Endothelial cell (in vitro differentiated cells): ENCODE measurements around the gene KIAA1671. TPM values are rescaled to one million over a fixed set of nuclear protein-coding genes. Genes with fewer than 3 reads are reported as not detected.

ENCODE experiments used
- DNase-seq: peaks from one replicate; pipeline ENCODE4 v3.0.0; 2021; ENCODE audit warnings: low spot score
- H3K27ac Mint-ChIP-seq: one replicate; pipeline ENCODE4 v1.8.0; 2021; ENCODE audit warnings: mixed read lengths, inconsistent platforms; ENCODE audit not compliant: unreplicated experiment
- H3K27me3 Mint-ChIP-seq: one replicate; pipeline ENCODE4 v1.8.0; 2021; ENCODE audit warnings: mild to moderate bottlenecking, moderate library complexity, mixed read lengths, inconsistent platforms; ENCODE audit not compliant: unreplicated experiment
- H3K36me3 Mint-ChIP-seq: one replicate; pipeline ENCODE4 v1.8.0; 2021; ENCODE audit warnings: mild to moderate bottlenecking, low read depth, mixed read lengths, inconsistent platforms; ENCODE audit not compliant: unreplicated experiment
- H3K4me1 Mint-ChIP-seq: one replicate; pipeline ENCODE4 v1.8.0; 2021; ENCODE audit warnings: mild to moderate bottlenecking, mixed read lengths, inconsistent platforms; ENCODE audit not compliant: unreplicated experiment
- H3K4me3 Mint-ChIP-seq: one replicate; pipeline ENCODE4 v1.8.0; 2021; ENCODE audit warnings: mild to moderate bottlenecking, mixed read lengths, inconsistent platforms; ENCODE audit not compliant: unreplicated experiment
- H3K9me3 Mint-ChIP-seq: one replicate; pipeline ENCODE4 v1.8.0; 2021; ENCODE audit warnings: mixed read lengths, inconsistent platforms; ENCODE audit not compliant: unreplicated experiment
- total RNA-seq: library from RNA; stranded (reverse); fragmentation: NEBNext Ultra II Directional; extraction: Animal tissue kit (Norgen Biotek cat#: 25700); gene quantifications from one replicate; pipeline ENCODE4 v1.2.1, GENCODE V29; 2021; ENCODE audit not compliant: unreplicated experiment
- TF ChIP-seq, protein P1 (sequence below): fragments of 200-600 bp; sonication (generic); IDR thresholded peaks from one replicate; pipeline ENCODE4 v1.5.0; 2021; ENCODE audit warnings: antibody characterized with exemption; ENCODE audit not compliant: unreplicated experiment

Gene KIAA1671
- total RNA-seq, 1 donor from 2014 or later: 92.1 TPM

DNA sequence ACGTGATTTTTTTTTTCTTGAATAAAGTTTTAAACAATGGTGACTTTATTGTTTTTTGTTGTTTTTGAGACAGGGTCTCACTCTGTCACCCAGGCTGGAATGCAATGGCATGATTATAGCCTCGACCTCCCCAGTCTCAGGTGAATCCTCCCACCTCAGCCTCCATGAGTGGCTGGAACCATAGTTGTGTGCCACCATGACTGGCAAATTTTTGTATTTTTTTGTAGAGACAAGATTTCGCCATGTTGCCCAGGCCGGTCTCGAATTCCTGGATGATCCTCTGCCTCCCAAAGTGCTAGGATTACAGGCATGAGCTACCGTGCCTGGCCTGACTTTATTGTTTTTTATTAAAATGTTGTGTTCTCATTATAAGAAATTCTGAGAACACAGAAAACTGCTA lies 235.0 kb downstream of the KIAA1671 start:
- H3K9me3 Mint-ChIP-seq: no peaks in the 10 kb centered on the region
- H3K27me3 Mint-ChIP-seq: peaks cover 4% of the 10 kb centered on the region
- peaks cover 67% of the 10 kb centered on the region for H3K36me3 Mint-ChIP-seq
- no peak overlapping the region for H3K27ac Mint-ChIP-seq
- peak overlapping the region; percentile 78 for H3K4me3 Mint-ChIP-seq
- peaks cover 5% of the 10 kb centered on the region for H3K4me1 Mint-ChIP-seq
- TF ChIP-seq, protein P1, sequence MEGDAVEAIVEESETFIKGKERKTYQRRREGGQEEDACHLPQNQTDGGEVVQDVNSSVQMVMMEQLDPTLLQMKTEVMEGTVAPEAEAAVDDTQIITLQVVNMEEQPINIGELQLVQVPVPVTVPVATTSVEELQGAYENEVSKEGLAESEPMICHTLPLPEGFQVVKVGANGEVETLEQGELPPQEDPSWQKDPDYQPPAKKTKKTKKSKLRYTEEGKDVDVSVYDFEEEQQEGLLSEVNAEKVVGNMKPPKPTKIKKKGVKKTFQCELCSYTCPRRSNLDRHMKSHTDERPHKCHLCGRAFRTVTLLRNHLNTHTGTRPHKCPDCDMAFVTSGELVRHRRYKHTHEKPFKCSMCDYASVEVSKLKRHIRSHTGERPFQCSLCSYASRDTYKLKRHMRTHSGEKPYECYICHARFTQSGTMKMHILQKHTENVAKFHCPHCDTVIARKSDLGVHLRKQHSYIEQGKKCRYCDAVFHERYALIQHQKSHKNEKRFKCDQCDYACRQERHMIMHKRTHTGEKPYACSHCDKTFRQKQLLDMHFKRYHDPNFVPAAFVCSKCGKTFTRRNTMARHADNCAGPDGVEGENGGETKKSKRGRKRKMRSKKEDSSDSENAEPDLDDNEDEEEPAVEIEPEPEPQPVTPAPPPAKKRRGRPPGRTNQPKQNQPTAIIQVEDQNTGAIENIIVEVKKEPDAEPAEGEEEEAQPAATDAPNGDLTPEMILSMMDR: no peak
- DNase-seq: no peak

DNA sequence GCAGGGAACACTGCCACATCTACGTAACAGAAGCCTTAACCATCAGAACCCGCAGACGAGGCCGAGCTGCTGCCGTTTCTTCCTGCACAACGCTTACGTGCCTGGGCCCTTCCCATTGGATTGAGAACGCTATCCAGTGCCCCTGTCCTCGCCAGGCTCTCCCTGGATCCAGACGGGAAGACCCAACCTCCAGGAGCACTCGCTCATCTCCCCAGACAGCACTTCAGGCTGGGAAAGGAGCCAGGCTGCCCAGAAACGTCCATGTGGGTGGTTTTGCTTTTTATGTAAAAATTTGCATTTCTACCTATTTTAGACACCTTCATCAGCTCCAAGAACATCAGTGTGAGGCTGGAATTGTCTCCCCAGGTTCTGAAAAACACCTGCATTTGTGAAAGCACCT lies 239.9 kb downstream of the KIAA1671 start:
- peaks cover 7% of the 10 kb centered on the region for H3K4me1 Mint-ChIP-seq
- peak overlapping the region; percentile 14 for H3K4me3 Mint-ChIP-seq
- no peak for DNase-seq
- no peak overlapping the region for H3K27ac Mint-ChIP-seq
- peaks cover 71% of the 10 kb centered on the region for H3K36me3 Mint-ChIP-seq
- H3K9me3 Mint-ChIP-seq: no peaks in the 10 kb centered on the region
- TF ChIP-seq, protein P1: no peak
- H3K27me3 Mint-ChIP-seq: peaks cover 2% of the 10 kb centered on the region

DNA sequence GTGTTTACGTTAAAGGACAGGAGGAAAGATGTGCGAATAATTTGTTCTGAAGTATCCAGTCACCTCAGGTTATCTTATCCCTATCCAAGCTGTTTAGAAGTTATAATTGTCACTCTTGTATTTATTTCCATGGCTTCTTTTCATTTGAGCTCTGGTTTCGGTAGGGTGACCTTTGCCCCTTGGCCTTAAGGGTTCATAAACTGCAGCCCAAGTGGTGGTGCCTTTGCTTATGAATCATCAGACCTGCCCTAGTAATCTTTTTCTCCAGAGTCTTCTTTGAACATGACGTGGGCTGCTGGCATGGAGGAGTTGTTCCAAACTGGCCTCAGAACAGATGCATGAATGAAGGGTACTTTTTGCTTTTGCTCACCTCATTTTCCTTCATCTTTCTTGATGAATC lies 240.6 kb downstream of the KIAA1671 start:
- peaks cover 2% of the 10 kb centered on the region for H3K27me3 Mint-ChIP-seq
- peaks cover 7% of the 10 kb centered on the region for H3K4me1 Mint-ChIP-seq
- peak overlapping the region; percentile 14 for H3K4me3 Mint-ChIP-seq
- peaks cover 71% of the 10 kb centered on the region for H3K36me3 Mint-ChIP-seq
- no peak for DNase-seq
- no peak overlapping the region for H3K27ac Mint-ChIP-seq
- no peaks in the 10 kb centered on the region for H3K9me3 Mint-ChIP-seq
- TF ChIP-seq, protein P1: no peak

DNA sequence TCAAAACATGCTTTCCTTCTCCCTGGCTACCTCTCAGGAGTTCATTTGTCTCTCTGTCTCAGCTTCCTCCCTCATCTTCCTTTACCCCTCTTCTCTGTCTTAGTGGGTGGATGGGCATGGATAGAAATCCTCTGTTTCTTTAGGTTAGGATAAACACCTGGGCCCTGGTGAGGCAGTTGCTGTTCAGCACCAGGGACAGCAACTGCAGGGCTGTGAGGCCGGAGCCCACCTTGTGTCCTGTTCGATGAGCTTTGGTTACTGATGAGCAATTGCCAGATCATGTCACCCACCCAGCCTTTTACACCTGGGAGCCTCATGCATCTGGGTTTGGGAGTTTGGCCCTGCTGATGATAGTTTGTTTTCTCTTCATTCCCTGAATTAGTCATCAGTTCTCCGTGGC lies 241.0 kb downstream of the KIAA1671 start:
- no peak for DNase-seq
- TF ChIP-seq, protein P1: no peak
- H3K27ac Mint-ChIP-seq: no peak overlapping the region
- H3K9me3 Mint-ChIP-seq: no peaks in the 10 kb centered on the region
- H3K4me3 Mint-ChIP-seq: no peak overlapping the region
- H3K4me1 Mint-ChIP-seq: peaks cover 7% of the 10 kb centered on the region
- H3K27me3 Mint-ChIP-seq: no peaks in the 10 kb centered on the region
- peaks cover 66% of the 10 kb centered on the region for H3K36me3 Mint-ChIP-seq

DNA sequence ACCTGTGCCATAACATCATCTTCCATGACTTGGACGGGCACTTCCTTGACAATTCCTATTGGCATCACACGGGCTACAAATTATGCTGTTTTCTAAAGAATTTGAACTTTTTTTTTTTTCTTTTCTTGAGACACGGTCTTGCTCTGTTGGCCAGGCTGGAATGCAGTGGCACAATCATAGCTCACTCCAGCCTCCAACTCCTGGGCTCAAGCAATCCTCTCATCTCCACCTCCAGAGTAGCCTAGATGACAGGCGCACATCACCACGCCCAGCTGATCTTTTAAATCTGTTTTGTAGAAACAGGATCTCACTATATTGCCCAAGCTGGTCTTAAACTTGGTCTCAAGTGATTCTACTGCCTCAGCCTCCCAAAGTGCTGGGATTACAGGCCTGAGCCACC lies 243.8 kb downstream of the KIAA1671 start:
- Mint-ChIP-seq H3K4me3 (no peak overlapping the region), H3K36me3 (peaks cover 53% of the 10 kb centered on the region), H3K9me3 (no peaks in the 10 kb centered on the region), H3K27me3 (no peaks in the 10 kb centered on the region), H3K4me1 (peaks cover 7% of the 10 kb centered on the region), H3K27ac (no peak overlapping the region)
- no peak for DNase-seq
- TF ChIP-seq, protein P1: no peak
